ENCODE data around the gene TCIRG1. TPM values are rescaled to one million over a fixed set of nuclear protein-coding genes. Genes with fewer than 3 reads are reported as not detected.

Gene TCIRG1
- total RNA-seq, 1 experiment from 2014 or later, result 51.1 TPM

DNA sequence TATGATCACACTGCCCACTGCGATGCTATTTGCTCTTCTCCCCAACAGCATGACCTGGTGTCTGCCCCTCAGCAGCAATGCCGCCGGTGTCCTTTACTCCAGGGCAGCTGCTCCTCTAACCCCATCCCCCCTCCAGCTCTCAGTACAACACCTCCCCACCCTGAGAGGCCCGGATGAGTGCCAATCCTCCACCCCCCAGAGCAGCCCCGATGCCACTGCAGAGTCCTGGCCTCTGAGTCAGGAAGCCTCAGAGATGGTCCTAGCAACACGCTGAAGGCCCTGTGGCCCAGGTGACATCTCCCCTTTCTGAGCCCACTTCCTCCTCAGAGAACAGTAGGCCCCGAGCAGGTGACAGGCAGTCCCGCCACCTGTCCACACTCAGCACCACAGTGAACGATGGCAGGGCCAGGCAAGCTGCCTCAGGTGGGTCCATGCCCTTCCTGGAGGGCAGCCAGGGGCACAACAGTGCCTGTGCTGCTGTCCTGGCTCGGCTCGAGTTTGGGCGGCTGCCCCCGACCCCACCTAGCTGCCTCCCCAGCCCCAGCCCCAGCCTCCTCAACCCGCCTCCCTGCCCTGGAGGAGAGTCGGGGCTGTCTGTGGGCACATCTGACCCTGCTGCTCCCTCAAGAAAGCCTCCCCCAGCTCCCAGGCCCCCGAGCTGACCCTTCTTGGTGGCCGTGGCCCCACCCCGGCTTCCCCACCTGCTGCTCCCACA, 12.3 kb upstream of the TCIRG1 start (continued):
- TF ChIP-seq, protein P1, sequence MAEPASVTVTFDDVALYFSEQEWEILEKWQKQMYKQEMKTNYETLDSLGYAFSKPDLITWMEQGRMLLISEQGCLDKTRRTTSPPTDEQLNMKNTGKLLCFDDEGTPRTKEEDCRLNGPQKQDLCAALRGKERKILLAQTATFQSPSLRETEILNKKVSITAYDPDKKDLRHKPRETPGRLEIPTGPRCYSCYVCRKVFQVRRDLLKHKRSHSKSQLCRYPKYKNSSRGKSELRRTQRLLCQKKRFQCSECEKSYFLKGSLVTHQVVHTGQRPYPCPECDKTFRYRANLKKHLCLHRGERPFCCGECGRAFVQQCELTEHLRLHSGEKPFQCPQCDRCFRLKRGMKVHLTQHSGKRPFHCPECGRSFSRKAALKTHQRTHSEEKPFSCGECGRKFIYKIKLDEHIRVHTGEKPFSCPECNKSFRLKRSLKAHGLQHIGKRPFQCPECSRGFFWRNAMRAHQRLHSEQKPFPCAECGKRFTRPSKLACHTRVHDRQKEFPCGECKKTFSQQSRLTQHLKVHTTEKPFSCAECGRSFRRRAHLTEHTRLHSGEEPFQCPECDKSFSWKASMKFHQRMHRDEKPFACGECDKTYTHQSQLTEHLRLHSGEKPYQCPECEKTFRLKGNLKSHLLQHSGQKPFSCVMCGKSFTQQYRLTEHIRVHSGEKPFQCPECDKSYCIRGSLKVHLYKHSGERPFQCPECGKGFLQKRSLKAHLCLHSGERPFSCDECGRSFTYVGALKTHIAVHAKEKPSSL (CRISPR knock-in tag; conservative IDR thresholded peaks at IDR 0.05), result no peak
- TF ChIP-seq SOX15 (CRISPR knock-in tag; IDR thresholded peaks at IDR 0.05) (no peak), NFYB (CRISPR knock-in tag; conservative IDR thresholded peaks at IDR 0.05; ENCODE audit: low read depth) (no peak), ZNF671 (CRISPR knock-in tag; IDR thresholded peaks at IDR 0.05) (no peak), MYBL2 (CRISPR knock-in tag; IDR thresholded peaks at IDR 0.05) (no peak), FOXP1 (CRISPR knock-in tag; IDR thresholded peaks at IDR 0.05; ENCODE audit: borderline replicate concordance) (no peak), ZNF121 (CRISPR knock-in tag; IDR thresholded peaks at IDR 0.05) (no peak), RORB (CRISPR knock-in tag; IDR thresholded peaks at IDR 0.05) (no peak), ZNF423 (CRISPR knock-in tag; IDR thresholded peaks at IDR 0.05) (no peak)
- TF ChIP-seq, protein P2, sequence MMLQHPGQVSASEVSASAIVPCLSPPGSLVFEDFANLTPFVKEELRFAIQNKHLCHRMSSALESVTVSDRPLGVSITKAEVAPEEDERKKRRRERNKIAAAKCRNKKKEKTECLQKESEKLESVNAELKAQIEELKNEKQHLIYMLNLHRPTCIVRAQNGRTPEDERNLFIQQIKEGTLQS (CRISPR knock-in tag; conservative IDR thresholded peaks at IDR 0.05), result no peak
- TF ChIP-seq, protein P3, sequence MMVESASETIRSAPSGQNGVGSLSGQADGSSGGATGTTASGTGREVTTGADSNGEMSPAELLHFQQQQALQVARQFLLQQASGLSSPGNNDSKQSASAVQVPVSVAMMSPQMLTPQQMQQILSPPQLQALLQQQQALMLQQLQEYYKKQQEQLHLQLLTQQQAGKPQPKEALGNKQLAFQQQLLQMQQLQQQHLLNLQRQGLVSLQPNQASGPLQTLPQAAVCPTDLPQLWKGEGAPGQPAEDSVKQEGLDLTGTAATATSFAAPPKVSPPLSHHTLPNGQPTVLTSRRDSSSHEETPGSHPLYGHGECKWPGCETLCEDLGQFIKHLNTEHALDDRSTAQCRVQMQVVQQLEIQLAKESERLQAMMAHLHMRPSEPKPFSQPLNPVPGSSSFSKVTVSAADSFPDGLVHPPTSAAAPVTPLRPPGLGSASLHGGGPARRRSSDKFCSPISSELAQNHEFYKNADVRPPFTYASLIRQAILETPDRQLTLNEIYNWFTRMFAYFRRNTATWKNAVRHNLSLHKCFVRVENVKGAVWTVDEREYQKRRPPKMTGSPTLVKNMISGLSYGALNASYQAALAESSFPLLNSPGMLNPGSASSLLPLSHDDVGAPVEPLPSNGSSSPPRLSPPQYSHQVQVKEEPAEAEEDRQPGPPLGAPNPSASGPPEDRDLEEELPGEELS (CRISPR knock-in tag; IDR thresholded peaks at IDR 0.05), result no peak
- TF ChIP-seq, protein P4, sequence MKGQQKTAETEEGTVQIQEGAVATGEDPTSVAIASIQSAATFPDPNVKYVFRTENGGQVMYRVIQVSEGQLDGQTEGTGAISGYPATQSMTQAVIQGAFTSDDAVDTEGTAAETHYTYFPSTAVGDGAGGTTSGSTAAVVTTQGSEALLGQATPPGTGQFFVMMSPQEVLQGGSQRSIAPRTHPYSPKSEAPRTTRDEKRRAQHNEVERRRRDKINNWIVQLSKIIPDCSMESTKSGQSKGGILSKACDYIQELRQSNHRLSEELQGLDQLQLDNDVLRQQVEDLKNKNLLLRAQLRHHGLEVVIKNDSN (CRISPR knock-in tag; IDR thresholded peaks at IDR 0.05), result no peak
- TF ChIP-seq, protein P5, sequence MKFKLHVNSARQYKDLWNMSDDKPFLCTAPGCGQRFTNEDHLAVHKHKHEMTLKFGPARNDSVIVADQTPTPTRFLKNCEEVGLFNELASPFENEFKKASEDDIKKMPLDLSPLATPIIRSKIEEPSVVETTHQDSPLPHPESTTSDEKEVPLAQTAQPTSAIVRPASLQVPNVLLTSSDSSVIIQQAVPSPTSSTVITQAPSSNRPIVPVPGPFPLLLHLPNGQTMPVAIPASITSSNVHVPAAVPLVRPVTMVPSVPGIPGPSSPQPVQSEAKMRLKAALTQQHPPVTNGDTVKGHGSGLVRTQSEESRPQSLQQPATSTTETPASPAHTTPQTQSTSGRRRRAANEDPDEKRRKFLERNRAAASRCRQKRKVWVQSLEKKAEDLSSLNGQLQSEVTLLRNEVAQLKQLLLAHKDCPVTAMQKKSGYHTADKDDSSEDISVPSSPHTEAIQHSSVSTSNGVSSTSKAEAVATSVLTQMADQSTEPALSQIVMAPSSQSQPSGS (CRISPR knock-in tag; IDR thresholded peaks at IDR 0.05; ENCODE audit: borderline replicate concordance, low read depth), result no peak

DNA sequence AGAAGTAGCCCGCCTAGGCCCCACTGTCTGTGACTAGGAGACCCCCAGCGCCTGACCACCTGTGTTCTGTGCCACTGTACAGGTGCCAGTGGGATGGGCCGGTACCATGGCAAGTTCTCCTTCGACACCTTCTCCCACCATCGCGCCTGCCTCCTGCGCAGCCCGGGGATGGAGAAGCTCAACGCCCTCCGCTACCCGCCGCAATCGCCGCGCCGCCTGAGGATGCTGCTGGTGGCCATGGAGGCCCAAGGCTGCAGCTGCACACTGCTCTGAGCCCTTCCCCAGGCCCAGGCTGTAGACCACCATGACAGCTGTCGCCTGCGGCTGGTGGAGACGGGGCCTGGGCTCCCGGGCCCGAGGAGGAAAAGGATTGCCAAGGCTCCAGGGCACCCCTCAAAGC, 11.2 kb upstream of the TCIRG1 start:
- Mint-ChIP-seq H3K4me1 (peaks cover 19% of the 10 kb centered on the region), H3K9me3 (no peaks in the 10 kb centered on the region), H3K4me3 (no peak overlapping the region), H3K27me3 (ENCODE audit: low read depth) (no peaks in the 10 kb centered on the region), H3K27ac (no peak overlapping the region), H3K36me3 (no peaks in the 10 kb centered on the region)
- POLR2A ChIA-PET, result no interaction called here
- ATAC-seq (no peak), DNase-seq (ENCODE audit: low spot score) (no peak)
- CTCF ChIA-PET, result no interaction called here
- TF ChIP-seq FOXJ3 (CRISPR knock-in tag; IDR thresholded peaks at IDR 0.05; ENCODE audit: borderline replicate concordance), result no peak
- TF ChIP-seq ZNF232 (CRISPR knock-in tag; IDR thresholded peaks at IDR 0.05), result no peak
- TF ChIP-seq, protein P6, sequence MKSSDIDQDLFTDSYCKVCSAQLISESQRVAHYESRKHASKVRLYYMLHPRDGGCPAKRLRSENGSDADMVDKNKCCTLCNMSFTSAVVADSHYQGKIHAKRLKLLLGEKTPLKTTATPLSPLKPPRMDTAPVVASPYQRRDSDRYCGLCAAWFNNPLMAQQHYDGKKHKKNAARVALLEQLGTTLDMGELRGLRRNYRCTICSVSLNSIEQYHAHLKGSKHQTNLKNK (CRISPR knock-in tag; IDR thresholded peaks at IDR 0.05), result no peak
- TF ChIP-seq, protein P7, sequence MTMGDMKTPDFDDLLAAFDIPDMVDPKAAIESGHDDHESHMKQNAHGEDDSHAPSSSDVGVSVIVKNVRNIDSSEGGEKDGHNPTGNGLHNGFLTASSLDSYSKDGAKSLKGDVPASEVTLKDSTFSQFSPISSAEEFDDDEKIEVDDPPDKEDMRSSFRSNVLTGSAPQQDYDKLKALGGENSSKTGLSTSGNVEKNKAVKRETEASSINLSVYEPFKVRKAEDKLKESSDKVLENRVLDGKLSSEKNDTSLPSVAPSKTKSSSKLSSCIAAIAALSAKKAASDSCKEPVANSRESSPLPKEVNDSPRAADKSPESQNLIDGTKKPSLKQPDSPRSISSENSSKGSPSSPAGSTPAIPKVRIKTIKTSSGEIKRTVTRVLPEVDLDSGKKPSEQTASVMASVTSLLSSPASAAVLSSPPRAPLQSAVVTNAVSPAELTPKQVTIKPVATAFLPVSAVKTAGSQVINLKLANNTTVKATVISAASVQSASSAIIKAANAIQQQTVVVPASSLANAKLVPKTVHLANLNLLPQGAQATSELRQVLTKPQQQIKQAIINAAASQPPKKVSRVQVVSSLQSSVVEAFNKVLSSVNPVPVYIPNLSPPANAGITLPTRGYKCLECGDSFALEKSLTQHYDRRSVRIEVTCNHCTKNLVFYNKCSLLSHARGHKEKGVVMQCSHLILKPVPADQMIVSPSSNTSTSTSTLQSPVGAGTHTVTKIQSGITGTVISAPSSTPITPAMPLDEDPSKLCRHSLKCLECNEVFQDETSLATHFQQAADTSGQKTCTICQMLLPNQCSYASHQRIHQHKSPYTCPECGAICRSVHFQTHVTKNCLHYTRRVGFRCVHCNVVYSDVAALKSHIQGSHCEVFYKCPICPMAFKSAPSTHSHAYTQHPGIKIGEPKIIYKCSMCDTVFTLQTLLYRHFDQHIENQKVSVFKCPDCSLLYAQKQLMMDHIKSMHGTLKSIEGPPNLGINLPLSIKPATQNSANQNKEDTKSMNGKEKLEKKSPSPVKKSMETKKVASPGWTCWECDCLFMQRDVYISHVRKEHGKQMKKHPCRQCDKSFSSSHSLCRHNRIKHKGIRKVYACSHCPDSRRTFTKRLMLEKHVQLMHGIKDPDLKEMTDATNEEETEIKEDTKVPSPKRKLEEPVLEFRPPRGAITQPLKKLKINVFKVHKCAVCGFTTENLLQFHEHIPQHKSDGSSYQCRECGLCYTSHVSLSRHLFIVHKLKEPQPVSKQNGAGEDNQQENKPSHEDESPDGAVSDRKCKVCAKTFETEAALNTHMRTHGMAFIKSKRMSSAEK (CRISPR knock-in tag; IDR thresholded peaks at IDR 0.05; ENCODE audit: borderline replicate concordance), result no peak
- TF ChIP-seq JUN (CRISPR knock-in tag; IDR thresholded peaks at IDR 0.05), result no peak
- TF ChIP-seq NR1H2 (CRISPR knock-in tag; IDR thresholded peaks at IDR 0.05), result no peak
- TF ChIP-seq, protein P8, sequence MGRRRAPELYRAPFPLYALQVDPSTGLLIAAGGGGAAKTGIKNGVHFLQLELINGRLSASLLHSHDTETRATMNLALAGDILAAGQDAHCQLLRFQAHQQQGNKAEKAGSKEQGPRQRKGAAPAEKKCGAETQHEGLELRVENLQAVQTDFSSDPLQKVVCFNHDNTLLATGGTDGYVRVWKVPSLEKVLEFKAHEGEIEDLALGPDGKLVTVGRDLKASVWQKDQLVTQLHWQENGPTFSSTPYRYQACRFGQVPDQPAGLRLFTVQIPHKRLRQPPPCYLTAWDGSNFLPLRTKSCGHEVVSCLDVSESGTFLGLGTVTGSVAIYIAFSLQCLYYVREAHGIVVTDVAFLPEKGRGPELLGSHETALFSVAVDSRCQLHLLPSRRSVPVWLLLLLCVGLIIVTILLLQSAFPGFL (CRISPR knock-in tag; IDR thresholded peaks at IDR 0.05; ENCODE audit: borderline replicate concordance), result no peak
- no peak for TF ChIP-seq CREB1 (CRISPR knock-in tag; IDR thresholded peaks at IDR 0.05)

All from WTC11 (cell line).